ENCODE results near the gene GRAMD1B.

- TF ChIP-seq CTCF (IDR thresholded peaks at IDR 0.05) (no peak), POLR2A (IDR thresholded peaks at IDR 0.05) (no peak)
Observed at GRCh38 chr11:123491241-123491640, 61.2 kb downstream of the GRAMD1B start.
